ENCODE results near the gene SMURF2.

Gene SMURF2

DNA sequence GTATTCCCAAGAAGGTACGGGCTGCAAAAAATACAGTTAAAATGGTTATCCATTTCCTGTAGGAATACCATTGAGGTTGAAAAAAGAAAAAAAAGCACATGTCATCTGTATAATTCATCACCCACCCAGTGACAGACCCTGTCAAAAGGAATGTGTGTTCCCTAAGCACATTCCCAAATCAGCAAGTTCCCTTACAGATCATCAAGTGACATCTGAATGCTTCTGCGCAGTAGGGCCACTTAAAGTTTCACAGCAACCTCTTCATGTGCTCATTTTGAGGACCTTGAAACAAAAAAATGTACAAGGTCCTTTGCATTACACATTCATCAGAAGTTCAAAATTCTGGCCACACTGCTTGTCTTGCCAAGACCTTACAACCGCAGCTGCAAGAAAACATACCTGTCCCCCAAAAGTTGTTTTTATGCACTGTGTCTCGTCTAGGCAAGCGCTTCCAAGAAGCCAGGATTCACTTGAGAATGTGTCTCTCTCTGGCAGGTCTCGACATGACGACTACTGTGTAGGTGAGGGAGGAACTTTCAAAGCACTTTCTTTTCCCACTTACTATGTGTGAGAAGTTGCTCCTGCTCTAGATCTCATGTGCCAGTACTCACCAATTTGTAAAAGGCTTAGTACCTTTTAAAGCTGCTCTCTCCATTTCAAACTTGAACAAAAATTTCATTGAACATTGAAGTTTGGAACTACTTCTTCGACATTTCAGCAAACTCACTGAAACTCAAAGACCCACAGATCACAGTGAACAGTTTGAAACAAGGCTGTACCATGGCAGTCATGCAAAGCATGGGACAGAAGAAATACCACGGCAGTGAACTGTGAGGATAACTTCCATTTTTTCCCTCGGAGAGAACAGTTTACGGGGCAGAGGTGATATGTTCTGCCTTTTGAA, 161.0 kb downstream of the SMURF2 start:
- no peak for DNase-seq

DNA sequence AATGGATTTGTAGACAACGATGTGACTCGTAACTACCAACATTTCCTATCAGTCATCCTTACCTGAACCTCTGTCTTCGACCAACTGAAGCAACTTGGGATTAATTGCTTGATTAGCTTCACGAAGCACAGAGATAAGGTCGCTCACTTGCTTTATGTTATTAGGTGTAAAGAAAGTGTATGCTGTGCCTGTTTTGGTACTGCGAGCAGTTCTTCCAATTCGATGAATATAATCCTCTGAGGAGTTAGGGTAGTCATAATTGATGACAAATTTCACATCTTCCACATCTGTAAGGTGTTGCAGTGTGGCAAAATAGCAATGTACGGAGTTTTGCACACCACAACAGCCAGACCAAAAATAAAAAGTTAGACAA, 161.6 kb downstream of the SMURF2 start:
- DNase-seq = no peak

DNA sequence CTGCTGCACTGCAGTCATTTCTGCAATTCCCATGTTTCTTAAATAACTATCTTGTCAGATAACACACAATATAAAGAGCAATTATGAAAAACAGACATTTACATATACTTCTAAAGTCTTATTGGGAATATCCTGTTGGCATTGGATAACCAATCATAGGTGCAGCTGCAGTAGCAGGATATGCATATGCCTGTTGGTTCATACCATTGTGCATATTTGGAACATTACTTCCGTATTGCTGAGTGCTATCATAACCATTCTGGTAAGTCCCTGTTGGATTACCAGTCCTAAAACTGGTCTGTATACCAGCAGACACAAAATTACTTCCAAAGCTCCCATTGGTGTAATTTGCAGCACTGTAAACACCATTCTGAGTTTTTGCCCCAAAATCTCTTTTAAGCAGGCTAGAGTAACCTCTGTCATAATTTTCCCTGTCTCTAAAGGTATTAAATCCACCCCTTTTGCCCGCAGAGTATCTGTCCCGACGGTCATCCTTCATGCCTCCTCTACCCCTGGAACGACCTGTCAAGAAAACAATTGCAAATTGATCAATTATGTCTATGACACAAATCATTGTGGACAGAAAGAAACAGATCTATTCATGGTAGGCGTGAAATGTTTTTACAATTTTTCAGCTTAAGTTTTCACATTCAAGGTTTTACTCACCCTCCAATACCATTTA, 162.2 kb downstream of the SMURF2 start:
- no peak for DNase-seq

DNA sequence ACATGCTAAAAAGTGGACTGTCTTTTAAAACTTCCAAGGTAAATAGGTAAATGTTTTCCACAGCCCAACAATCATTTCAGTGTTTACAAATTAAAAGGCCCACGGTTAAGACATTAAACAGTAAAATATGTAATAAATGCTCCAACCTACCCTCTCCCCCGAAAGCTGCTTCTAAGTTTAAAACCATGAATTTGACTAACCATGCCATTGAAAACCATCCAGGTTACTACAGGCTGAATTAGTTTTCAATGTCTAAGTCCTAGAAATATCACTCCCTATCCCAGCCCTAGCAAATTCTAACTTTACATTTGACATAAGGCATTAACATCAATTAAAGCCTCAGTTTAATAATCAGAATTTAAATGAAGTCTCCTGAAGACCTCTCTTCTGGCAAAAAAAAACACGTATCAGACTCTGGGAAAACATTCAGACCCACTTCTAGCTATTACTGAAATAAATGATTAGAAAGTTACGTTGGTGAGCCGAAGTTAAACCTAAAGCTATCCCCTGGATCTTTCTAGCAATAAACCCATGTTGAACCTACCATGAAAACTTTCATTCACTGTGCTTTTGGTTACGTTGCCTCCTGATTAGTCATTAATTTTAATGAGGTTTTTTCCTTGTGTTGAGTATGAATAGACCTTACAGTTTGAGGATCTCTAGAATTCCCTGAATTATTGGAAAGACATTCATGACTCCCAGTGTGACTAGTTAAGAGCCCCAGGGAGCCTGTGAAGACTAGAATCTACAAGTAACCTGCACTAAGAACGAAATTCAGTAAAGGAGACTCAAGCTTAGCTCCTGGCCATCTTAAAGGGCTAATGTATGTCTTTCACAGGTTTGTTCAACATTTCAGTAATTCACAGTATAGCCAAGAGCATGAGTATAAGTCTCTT, 163.6 kb downstream of the SMURF2 start:
- DNase-seq = no peak

DNA sequence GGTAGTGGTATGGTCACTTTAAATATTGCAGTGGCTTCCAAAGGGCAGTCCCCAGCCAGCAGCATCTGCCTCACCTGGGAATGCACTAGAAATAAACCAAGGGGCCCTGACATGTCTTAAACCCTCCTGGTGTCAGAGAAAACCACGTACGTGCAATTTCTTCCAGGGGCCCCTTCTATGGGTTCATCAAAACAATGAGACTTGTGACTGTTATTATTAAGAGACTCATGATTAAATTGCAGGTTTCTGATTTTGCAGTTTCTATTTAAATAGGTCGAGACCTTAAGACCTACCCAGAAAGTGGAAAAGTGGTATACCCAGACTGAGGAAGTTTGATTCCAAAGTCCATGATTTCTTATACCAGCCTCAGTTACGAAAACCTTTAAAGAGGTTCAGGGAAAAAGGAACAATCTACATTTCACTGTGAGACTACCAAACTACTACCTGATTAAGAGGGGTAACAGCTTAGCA, 164.5 kb downstream of the SMURF2 start:
- no peak for DNase-seq

DNA sequence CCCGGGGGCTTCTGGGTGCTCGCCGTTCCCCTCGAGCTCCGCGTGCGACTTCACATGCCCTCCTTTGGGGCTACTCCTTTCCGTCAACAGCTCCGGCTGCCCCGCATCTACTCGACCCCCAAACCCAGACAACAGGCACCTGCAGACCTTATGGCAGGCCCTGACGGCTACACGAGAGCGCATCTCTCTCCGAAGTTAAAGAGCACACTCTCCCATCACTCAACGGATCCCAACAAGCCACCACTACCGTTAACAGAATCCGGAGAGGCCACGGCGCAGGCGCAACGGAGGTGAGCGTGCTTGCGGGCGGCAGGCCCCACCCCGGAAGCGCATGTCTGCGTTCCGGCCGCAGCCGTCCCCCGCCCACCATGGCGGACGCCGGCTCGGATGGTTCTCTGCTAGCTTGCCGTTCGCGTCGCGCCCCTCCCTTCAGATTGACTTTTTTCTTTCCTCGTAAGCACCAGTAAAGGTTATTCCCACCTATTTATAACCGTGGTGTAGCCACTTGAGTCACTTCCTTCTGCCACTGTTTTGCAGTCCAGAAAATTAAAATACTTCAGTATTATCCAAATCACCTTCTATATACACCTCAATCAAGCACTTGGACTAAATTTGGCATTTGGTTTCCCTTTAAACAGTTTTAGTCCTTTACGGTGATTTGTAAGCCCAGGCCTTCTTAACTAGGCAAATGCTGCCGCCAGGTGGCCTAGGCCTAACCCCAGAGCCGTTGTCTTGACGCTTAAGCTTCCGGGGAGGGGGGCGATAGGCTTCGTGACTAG, 165.1 kb downstream of the SMURF2 start, which contains the start of gene POLG2:
Gene POLG2, minus strand, starts transcription at position 269 of the 779 bp plus-strand sequence. Its CDS starts 86 bp downstream, at position 183.
- peak; percentile 97 for DNase-seq

DNA sequence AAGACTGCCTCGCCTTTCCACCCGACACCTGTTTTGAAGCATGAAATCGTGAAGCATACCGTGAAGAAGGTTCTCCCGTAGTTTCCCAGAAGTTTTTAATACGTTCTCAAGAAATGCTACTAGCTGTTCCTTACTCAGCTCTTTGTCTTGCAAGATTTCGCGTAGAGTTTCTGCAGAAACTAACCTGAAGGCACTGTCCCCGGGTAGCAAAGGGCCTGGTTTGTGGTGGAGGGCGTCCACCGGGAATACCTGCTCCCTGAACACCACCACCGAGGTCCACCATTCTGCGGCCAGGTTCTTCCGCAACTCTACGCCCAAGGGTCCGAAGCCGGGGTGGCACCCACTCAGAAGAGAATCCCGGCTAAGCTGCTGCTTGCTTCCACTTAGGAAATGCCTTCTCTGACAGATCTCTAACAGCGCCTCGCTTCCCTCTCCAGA, 165.7 kb downstream of the SMURF2 start:
- DNase-seq = no peak

All from CD4-positive, alpha-beta T cell treated with Interleukin-6 for 4 hours (primary cell).